ENCODE data around the gene GPX7.

GPX7 gene

DNA sequence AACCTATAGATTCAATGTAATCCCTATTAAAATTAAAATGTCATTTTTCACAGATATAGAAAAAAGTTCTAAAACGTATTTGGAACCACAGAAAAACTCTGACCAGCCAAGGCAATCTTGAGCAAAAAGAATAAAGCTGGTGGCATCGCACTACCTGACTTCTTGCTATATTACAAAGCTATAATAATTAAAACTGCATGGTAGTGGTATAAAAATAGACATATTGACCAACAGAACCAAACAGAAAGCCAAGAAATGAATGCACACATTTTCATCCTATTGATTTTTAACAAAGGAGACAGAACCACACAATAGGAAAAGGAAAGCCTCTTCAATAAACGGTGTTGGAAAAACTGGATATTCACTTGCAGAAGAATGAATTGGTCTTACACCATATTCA is 21.6 kb downstream of the GPX7 start:
- no peak for DNase-seq (ENCODE audit: insufficient read length, low spot score)
- no peak for FAIRE-seq
- TF ChIP-seq POLR2AphosphoS5 (IDR thresholded peaks at IDR 0.05; ENCODE audit: low read depth, low read length), result no peak
- no peak for TF ChIP-seq TAF1 (IDR thresholded peaks at IDR 0.05; ENCODE audit: low read depth, low read length)

- FAIRE-seq, result no peak
- DNase-seq (ENCODE audit: insufficient read length, low spot score), result no peak
- no peak for TF ChIP-seq SPI1 (IDR thresholded peaks at IDR 0.05; ENCODE audit: low read depth, low read length)
- TF ChIP-seq PAX5 (IDR thresholded peaks at IDR 0.05; ENCODE audit: insufficient read depth, low read length, severe bottlenecking), result no peak
These were observed 24.9 kb downstream of the GPX7 start for GRCh38 chr1:52627028-52627427.

DNA sequence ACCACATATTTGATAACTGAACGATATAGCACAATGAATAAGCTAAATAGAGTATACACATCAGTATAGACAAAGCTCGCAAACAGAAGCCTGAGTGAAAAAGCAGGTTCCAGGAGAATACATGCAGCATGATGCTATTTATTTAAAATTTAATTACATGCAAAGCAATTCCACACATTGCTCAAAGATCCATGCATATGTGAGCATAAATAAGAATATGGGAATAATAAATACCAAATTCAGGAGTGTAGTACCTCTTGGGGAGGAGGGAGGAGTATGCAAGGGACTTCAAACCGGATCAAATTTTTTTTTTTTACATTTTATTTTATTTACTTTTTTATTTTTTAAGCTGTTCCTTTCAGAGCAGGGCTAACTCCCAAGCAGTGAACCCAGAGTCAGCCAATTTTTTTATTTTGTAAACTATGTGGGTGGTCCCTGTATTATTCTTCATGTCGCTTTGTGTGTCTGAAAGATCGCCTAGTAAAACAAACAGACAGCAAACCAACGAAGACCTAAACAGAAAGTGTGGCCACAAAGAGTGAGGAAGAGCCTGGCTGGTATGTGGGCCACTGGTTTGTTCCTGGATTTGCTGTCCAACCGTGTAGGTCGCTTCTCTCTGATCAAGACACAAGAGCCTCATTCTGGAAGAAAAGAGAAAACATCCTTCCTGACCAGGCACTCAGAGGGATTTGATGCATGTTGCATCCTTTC is 26.6 kb downstream of the GPX7 start:
- FAIRE-seq (no peak), DNase-seq (ENCODE audit: insufficient read length, low spot score) (no peak)
- TF ChIP-seq POLR2AphosphoS5 (IDR thresholded peaks at IDR 0.05; ENCODE audit: low read depth, low read length) (no peak), POLR2A (IDR thresholded peaks at IDR 0.05; ENCODE audit: low read depth, low read length) (no peak), PAX5 (IDR thresholded peaks at IDR 0.05; ENCODE audit: insufficient read depth, low read length, severe bottlenecking) (no peak), POU2F2 (IDR thresholded peaks at IDR 0.05; ENCODE audit: low read depth, low read length) (no peak), TAF1 (IDR thresholded peaks at IDR 0.05; ENCODE audit: low read depth, low read length) (no peak)

GRCh38 chr1:52629325-52629643 is 27.1 kb downstream of the GPX7 start:
- TF ChIP-seq POU2F2 (IDR thresholded peaks at IDR 0.05; ENCODE audit: low read depth, low read length), result no peak
- no peak for TF ChIP-seq POLR2A (IDR thresholded peaks at IDR 0.05; ENCODE audit: low read depth, low read length)
- no peak for TF ChIP-seq SPI1 (IDR thresholded peaks at IDR 0.05; ENCODE audit: low read depth, low read length)
- TF ChIP-seq POLR2AphosphoS5 (IDR thresholded peaks at IDR 0.05; ENCODE audit: low read depth, low read length), result no peak
- no peak for TF ChIP-seq TAF1 (IDR thresholded peaks at IDR 0.05; ENCODE audit: low read depth, low read length)
- no peak for TF ChIP-seq PAX5 (IDR thresholded peaks at IDR 0.05; ENCODE audit: insufficient read depth, low read length, severe bottlenecking)
- no peak for DNase-seq (ENCODE audit: insufficient read length, low spot score)
- FAIRE-seq, result peak; percentile 20

DNA sequence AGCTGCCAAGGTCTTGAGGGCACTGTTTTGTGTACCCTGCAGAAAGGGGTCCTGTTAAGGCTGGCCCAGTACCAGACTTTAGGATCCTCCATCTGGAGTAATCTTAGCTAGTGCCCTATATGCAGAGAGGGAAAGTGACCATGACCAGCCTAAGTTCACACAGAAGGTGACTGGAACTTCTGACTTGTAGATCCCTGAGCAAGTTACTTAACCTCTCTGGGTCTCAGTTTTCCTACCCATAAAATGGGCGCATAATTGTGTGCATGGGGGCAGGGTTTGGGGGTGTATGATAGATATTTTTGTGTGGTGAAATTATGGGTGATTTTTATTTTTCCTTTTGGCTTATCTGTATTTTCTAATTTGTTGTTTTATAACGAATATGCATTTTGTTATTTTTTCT is 27.5 kb downstream of the GPX7 start:
- FAIRE-seq (no peak), DNase-seq (ENCODE audit: insufficient read length, low spot score) (no peak)
- TF ChIP-seq TAF1 (IDR thresholded peaks at IDR 0.05; ENCODE audit: low read depth, low read length) (no peak), POLR2A (IDR thresholded peaks at IDR 0.05; ENCODE audit: low read depth, low read length) (no peak), POLR2AphosphoS5 (IDR thresholded peaks at IDR 0.05; ENCODE audit: low read depth, low read length) (no peak), SPI1 (IDR thresholded peaks at IDR 0.05; ENCODE audit: low read depth, low read length) (no peak), POU2F2 (IDR thresholded peaks at IDR 0.05; ENCODE audit: low read depth, low read length) (no peak), PAX5 (IDR thresholded peaks at IDR 0.05; ENCODE audit: insufficient read depth, low read length, severe bottlenecking) (no peak)

GRCh38 chr1:52631759-52632331 is 29.7 kb downstream of the GPX7 start:
- DNase-seq (ENCODE audit: insufficient read length, low spot score), result no peak
- no peak for TF ChIP-seq PAX5 (IDR thresholded peaks at IDR 0.05; ENCODE audit: insufficient read depth, low read length, severe bottlenecking)
- TF ChIP-seq TAF1 (IDR thresholded peaks at IDR 0.05; ENCODE audit: low read depth, low read length), result no peak
- no peak for TF ChIP-seq POU2F2 (IDR thresholded peaks at IDR 0.05; ENCODE audit: low read depth, low read length)
- TF ChIP-seq SPI1 (IDR thresholded peaks at IDR 0.05; ENCODE audit: low read depth, low read length), result no peak
- TF ChIP-seq POLR2AphosphoS5 (IDR thresholded peaks at IDR 0.05; ENCODE audit: low read depth, low read length), result no peak
- TF ChIP-seq POLR2A (IDR thresholded peaks at IDR 0.05; ENCODE audit: low read depth, low read length), result no peak

GRCh38 chr1:52632732-52633290 is 30.6 kb downstream of the GPX7 start, which contains the start of gene SHISAL2A:
SHISAL2A (plus strand) TSS chr1:52633168; CDS start chr1:52633494, 326 bp downstream.
- no peak for TF ChIP-seq SPI1 (IDR thresholded peaks at IDR 0.05; ENCODE audit: low read depth, low read length)
- TF ChIP-seq POLR2A (IDR thresholded peaks at IDR 0.05; ENCODE audit: low read depth, low read length), result no peak
- TF ChIP-seq TAF1 (IDR thresholded peaks at IDR 0.05; ENCODE audit: low read depth, low read length), result no peak
- TF ChIP-seq POLR2AphosphoS5 (IDR thresholded peaks at IDR 0.05; ENCODE audit: low read depth, low read length), result no peak
- no peak for TF ChIP-seq PAX5 (IDR thresholded peaks at IDR 0.05; ENCODE audit: insufficient read depth, low read length, severe bottlenecking)
- no peak for TF ChIP-seq POU2F2 (IDR thresholded peaks at IDR 0.05; ENCODE audit: low read depth, low read length)
- DNase-seq (ENCODE audit: insufficient read length, low spot score) (peak; percentile 46), FAIRE-seq (peak; percentile 60)

More at GRCh38 chr1:52631759-52632331, 29.7 kb downstream of the GPX7 start:
- FAIRE-seq, result peak; percentile 56

GRCh38 chr1:52633291-52633754 is 31.2 kb downstream of the GPX7 start:
- peak; percentile 66 for FAIRE-seq
- peak; percentile 30 for DNase-seq (ENCODE audit: insufficient read length, low spot score)
- TF ChIP-seq SPI1 (IDR thresholded peaks at IDR 0.05; ENCODE audit: low read depth, low read length) (no peak), PAX5 (IDR thresholded peaks at IDR 0.05; ENCODE audit: insufficient read depth, low read length, severe bottlenecking) (no peak), POLR2AphosphoS5 (IDR thresholded peaks at IDR 0.05; ENCODE audit: low read depth, low read length) (no peak), POU2F2 (IDR thresholded peaks at IDR 0.05; ENCODE audit: low read depth, low read length) (no peak), TAF1 (IDR thresholded peaks at IDR 0.05; ENCODE audit: low read depth, low read length) (no peak), POLR2A (IDR thresholded peaks at IDR 0.05; ENCODE audit: low read depth, low read length) (no peak)

DNA sequence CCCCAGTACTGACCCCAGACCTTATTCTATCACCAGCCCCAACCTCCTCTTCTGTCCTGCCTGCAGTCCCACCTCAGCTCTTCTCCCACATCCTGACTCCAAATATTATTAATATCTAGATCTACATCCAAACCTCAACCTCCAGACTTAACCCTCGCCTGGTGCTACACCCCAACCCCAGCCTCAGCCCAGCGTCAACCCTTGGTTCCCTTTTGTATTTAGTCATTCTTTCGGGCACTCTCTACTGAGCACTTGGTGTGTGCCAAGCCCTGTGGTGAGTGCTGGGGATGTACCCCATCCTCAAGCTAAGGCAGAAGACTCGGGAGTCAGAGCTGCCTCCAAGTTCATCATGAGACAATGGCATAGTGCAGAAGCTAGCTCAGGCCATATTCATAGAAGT is 31.9 kb downstream of the GPX7 start:
- DNase-seq (ENCODE audit: insufficient read length, low spot score) (no peak), FAIRE-seq (no peak)
- no peak for TF ChIP-seq SPI1 (IDR thresholded peaks at IDR 0.05; ENCODE audit: low read depth, low read length)
- TF ChIP-seq POLR2A (IDR thresholded peaks at IDR 0.05; ENCODE audit: low read depth, low read length), result no peak

All from GM12891 (cell line).